Measurements from ENCODE around the gene CADM2.
A peak's percentile ranks its signal among the peaks of the same experiment; 100 is the strongest.
"Not testable (repeated sequence)": the region's sequence is repeated elsewhere in the genome, so short reads cannot be mapped to it uniquely, and the experiment has no call there.

Gene CADM2

DNA sequence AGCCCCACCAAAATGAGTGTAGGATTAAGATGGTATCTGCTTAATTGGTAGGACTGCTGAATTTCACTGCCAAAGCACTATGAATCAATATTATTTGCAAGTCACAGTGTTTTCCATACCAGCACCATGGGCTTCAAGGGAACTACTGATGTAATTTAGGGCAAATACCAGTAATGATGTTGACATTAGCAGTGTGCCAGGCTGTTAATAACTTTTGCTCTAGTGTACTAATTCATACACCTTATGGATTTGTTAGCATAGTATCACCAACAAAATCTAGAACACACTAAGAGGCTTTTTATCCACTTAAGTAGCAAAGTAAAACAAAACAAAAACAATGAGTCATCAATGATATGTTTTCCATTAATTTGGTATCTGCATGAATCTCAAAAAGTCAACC, 888.2 kb downstream of the CADM2 start:
- DNase-seq: no peak

DNA sequence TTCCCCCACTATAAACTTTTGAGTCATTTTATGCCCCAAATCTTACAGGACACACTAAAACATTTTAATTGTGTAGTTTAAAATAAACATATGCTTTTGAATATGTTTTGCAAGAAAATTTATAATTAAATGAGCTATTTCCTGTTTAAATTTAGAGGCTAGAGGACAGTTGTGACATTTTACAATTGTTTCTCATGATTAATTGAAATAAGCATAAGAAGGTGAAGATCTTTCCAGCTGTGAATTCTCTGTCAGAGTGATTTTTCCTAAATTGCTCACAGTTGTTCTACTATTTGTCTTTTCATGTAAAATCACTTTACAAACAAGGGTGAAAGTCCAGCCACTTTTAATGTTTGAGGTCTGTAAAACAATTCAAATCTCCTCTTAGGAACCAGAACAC, 892.3 kb downstream of the CADM2 start:
- no peak for DNase-seq

DNA sequence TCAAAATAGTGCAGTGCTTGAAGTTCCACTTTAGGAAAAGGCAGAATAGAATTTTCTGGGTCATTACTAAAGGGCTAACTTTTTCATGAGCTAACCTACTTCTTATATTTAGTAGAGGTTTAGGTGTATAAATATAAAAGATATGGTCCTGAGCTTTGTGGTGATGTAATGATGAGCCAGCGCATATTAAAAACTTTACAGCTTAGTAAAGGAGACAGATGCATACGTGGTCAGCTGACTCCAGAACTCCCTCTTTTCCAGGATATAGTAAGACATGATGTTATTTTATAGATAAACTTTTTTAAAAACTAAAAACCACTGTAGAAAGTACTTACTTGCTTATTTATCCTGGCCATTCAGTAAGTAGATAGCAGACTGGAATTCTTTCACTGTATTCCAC, 895.0 kb downstream of the CADM2 start:
- DNase-seq: no peak

DNA sequence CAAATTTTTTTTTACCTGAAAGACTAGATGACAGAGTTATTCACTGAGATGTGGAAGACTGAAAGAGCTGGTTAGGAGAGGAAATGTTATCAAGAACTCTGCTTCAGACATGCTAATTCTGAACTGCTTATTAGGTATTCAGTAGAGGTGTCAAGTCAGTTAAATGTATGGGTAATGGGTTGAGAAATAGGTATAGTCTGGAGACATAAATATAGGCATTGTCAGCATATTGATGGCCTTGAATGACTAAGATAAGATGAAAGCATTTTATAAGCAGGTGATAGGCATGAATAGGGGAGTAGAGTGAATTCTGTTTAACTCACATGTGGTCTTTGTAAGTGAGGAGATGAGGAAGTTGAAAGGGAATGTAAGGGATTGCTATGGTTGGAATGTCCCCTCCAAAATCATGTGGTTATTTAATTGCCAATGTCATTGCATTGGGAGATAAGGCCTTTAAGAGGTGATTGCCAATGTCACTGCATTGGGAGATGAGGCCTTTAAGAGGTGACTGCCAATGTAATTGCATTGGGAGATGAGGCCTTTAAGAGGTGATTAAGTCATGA, 904.2 kb downstream of the CADM2 start:
- no peak for DNase-seq

DNA sequence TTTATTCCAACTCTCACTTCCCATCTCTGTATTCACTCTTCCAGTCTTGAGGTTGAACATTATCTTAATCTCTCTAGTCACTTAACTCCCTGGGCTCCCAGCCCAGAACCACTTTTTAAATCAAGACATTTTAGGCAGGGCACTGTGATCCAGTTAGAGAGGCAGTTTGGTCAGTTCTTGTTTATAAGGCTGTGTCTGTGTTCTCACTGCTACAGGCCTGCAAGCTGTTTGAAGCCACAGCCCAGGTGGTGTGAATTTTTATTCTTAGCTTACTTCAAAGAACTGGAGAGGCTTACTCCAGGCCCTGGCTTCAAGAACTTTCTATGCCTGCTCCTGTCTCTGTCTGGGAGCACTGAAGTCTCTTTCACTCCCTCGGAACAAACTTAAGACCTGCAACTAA, 906.1 kb downstream of the CADM2 start:
- DNase-seq: no peak

DNA sequence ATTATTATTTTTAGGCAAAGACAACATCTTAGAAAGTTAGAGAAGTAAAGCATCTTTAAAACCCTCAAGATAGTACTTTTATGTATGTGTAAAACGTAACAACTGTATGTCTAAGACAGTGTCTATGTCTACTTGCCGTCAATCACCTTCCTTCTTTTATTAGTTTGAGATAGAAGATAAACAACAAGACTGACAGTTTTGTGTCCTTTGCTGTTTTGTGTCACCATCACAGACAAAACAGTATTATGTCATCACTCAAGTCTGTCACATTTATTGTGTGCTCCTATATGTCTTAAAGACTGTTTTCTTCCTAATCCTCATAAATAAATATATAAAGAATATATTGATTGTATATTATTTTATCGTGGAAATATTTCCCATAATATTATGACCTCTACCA, 908.3 kb downstream of the CADM2 start:
- no peak for DNase-seq

DNA sequence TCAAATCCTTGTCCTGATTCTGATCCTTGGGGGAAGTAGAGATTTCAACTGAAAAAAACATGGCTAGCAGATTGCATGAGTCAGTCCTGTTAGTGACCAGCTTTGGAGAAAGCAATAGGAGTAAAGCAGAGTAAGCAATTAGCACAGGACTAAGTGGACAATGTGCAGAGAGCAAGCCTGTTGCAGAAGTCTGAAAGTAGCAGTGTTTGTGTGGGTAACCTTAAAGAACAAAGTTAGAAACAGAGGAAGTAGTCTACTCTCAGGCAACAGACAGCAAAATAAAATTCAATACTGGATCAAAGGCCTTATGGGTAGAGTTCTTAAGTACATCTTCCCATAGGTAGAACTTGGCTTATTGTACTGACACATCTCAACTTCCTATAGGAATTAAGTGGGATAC, 916.8 kb downstream of the CADM2 start:
- no peak for DNase-seq

DNA sequence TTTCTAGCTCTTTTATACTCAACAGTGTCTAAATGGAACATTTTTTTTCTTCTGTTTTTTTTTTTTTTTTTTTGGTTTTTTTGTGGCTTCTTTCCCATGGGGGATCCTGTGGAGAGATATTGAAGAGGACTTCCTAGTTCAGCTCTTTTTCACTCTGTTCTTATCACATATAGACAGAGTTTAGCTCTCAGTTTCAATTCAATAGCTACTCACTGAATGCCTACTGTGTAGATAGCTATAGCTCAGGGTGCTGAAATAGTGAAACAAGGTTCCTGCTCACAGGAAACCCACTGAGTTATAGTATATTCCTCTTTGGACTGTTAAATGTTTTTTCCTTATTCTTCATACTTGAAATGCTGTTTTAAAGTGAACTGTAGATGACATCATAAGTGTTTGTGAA, 918.8 kb downstream of the CADM2 start:
- no peak for DNase-seq

DNA sequence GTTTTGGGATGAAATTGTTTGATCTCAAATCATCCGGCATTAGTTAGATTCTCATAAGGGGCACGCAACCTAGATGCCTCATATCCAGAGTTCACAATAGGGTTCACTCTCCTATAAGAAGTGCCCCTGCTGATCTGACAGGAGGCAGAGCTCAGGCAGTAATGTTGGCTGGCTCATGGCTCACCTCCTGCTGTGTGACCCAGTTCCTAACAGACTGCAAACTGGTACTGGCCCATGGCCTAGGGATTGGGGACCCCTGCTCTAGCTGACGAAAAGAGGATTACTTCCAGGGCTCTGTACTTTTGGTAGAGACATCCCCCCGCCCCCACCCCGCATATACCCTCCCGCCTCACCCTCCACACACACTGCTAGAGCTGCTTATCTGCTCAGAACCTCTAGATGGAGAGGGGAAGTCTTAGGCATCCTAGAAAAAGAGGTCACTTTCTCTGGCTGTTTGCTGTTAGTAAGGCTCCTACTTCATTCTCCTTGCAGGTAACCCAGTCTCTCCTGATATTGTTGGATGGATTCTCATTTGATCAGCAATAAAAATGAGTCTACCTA, 923.1 kb downstream of the CADM2 start:
- no peak for DNase-seq

DNA sequence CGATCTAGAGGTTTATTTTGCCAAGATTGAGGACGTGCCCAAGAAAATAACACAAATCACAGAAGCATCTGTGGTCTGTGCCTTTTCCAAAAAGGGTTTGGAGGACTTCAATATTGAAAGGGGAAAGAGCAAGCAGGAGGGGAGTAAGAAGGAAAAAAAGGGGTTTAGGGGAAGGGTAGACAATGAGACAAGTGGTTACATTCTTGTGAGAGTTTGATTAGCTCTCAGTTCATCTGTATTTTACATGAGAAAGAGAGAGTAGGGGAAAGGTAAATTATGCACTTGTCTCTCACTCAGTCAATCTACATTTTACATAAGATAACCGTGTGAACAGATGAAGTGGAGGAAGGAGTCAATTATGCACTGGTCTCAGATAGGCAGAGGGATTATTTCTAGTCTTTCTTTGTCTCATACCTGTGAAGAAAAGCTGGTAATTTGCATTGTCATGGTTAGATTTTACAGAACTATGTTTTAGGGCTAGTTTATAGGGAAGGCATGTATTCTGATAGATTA, 931.3 kb downstream of the CADM2 start:
- no peak for DNase-seq

DNA sequence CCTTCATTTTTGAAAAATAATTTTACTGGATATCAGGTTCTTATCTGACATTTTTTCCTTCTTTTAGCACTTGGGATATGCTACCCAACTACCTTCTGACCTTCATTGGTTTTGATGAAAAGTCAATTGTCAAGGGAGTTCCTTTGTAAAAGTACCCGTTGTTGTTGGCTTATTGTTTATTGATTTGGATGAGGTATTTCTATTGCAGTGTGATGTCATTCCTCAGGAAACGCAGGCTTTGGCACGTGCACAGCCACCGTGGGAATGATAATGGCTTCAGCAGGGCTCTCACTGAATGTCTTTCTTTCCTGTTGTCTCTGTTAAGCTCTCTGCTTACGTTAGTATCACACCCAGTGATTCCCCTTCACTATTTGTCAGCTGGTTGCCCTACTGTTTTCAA, 944.6 kb downstream of the CADM2 start:
- DNase-seq: no peak

DNA sequence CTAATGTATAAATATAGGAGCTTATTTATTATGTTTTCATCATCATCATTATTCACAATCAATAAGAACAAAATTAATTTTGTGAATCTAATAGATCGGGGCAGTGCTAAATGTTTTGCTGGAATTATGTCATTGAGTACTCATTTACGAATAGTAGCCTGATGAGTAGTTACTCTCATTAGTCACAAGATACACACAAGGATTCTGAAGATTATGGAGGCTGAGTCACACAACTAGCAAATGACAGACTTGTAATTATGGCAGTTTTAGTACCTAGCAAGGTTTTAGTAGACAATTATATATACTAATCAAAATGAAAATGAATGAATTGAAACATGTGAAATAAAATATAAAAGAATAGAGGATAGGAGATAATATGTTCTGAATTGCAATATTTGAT, 954.2 kb downstream of the CADM2 start:
- no peak for DNase-seq

DNA sequence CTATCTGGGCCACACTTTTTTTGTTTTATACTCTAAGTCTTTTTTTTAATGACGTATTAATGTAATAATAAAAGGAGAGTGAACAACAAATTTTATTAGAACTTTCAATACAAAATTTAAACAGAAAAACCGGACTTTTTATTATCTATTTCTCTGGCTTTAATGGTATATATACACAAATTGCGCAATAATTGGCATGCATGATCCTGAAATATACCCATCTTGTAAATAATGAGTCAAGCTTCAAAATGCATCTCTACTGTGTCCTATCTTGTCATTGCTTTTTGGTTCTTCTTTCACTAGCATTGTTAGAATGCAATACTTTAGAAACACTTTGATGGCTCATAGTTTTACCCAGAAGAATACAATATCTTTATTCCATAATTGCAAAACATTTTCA, 963.6 kb downstream of the CADM2 start:
- DNase-seq: no peak

DNA sequence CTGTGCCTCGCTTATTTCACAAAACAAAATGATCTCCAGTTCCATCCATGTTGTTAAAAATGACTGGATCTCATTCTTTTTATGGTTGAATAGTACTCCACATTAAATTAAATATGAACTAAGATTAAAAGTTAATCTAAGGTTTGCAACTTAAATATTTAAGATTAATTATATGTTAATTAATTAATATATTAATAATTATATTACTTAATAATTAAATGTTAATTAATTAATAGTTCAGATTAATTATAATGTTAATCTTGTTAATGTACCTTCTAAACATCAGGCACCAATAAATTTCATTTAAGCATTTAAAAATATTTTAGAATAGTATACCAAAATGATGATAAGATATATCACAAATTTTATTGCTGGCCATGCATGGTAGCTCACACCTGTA, 971.9 kb downstream of the CADM2 start:
- DNase-seq: no peak

DNA sequence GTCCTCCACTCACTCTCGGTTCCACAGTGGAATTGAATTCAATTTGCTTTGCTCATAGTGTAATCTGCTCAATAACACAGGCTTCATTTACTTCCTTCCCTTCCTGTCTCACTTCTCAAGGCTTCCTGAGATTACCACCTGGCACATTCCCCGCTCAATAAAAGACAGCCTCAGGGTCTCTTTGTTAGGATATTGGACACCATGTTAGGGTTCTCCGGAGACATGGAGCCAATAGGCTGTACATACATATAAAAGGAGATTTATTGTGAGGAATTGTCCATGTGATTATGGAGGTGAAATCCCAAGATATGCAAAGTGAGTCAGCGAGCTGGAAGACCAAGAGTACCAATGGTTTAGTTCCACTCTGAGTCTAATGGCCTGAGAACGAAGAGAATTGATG, 974.5 kb downstream of the CADM2 start:
- DNase-seq: no peak

DNA sequence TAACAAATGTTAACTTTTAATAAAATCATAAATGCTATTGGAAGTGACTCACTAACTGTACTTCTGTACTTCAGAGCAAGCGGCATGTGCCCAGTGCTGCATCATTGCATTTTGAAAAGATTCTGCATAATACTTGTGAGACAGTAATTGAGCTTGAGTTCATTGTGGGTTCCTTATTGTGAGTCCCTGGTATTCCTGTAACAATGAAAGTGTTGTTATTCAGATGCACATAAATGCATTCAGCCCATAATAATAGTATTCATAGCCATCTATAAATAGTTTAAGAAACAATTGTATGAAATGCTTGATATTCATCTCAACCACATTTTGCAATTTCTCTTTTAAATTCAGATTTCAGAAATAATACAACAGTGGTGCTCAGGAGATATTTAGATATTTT, 976.4 kb downstream of the CADM2 start:
- no peak for DNase-seq

DNA sequence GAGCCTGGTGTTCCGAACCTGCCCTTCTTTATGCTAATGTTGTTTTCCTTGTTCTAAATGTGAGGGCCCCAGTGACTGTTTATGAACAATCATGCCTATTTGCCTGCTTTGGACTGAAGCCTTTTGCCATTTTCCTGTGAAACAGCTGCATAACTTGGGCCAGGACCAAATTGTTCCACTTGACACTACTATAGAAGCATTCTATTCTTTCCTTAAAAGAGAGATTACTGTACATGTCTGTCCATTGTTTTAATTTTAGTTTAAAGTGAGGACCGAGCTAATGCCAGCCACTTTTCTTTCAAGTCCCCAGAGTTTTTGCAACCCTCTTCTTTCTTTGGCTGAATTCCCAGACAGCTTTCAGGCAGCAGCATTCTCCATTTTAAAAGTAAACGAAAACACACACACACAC, 980.3 kb downstream of the CADM2 start:
- DNase-seq: no peak

DNA sequence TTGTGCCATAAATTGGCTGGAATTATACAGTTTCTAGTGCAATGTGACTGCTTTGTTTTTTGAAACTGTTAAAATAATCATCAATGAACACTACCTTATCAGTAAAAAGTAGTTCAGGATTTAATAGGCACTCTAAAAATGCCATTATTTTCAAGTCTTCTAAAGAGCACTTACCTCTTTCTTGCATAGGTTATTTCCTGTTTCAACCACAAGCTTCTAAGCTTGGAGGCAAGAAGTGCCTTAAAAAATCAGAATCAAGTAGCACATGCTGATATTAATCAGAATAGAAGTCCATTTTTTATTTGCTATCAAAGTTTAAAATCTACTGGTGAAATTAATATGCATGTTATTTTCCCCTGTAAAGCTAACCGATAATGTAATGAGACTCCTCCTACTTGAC, 991.6 kb downstream of the CADM2 start:
- no peak for DNase-seq

DNA sequence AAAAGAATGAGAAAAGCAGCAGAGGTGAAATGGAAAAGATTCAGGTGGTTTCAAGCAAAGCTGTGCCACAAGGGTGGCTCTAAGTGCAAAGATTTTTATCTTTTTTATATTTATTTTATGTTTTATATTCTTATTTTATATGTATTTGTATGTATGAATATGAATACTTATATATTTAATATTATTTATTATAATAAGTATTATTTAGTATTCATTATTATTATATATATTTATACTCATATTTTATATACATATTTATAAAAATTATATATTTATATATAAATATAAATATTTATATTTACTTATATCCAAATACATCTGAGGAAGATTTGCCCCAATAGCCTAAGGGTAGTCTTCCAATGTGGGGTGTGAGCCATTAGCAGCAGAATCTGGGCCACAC, 1002.0 kb downstream of the CADM2 start:
- no peak for DNase-seq

DNA sequence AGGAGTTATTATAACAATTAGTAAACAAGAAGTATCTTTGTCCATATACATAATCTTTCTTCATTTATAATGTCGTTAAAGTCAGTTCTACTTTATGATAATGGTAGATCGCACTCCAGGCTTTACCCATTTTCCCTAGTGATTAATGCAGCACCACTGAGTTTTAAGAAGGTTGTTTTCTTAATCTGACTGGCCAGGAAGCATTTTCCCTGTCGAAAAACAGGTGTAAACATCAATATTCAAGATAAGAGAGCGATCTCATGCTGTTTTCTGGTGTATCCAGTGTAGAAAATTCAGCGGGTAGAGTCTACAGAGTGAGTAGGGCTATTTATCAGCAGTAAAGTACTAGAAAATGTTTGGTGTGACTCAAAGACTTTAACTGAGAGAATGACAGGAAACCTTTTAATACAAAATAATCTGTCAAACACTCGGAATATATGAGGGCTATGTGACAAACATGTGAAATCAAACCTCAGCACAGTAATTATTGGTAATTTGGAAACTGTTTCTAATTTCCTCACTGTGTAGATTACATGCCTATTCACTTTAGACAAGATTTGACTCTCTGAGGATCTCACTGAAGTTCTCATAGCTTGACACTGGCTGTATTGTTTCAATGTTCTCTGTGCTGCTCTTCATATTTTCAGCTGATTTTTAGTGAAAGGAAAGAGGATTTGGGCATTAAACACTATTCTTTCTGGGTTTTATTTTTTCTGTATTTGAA, 1019.0 kb downstream of the CADM2 start:
- no peak for DNase-seq

DNA sequence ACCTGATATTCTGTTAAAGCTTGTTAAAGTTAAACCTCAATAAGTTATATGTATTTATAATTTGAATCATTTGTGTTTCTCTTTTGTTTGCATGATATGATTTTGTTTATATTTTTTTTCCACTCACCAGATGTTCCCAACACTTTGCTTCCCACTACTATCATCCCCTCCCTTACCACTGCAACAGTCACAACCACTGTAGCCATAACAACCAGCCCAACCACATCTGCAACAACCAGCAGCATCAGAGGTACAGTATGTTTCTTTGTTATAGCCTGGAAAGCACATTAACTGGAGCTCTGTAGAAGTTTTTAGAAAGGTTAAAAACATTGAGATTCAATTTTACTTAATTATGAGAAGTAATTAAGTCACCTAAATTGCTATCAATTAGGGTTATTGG, 1020.2 kb downstream of the CADM2 start:
- no peak for DNase-seq

DNA sequence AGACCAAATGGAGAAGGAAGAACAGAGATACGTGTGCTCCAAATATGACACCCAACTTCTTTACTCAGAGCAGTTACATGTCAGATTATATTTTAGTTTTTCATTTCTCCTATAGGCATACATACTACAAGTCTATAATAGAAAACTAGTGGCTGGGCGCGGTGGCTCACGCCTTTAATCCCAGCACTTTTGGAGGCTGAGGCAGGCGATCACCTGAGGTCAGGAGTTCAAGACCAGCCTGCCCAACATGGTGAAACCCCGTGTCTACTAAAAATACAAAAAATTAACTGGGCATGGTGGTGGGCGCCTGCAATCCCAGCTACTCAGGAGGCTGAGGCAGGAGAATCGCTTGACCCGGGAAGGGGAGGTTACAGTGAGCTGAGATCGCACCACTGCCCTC, 1030.8 kb downstream of the CADM2 start:
- not testable (repeated sequence) for DNase-seq

DNA sequence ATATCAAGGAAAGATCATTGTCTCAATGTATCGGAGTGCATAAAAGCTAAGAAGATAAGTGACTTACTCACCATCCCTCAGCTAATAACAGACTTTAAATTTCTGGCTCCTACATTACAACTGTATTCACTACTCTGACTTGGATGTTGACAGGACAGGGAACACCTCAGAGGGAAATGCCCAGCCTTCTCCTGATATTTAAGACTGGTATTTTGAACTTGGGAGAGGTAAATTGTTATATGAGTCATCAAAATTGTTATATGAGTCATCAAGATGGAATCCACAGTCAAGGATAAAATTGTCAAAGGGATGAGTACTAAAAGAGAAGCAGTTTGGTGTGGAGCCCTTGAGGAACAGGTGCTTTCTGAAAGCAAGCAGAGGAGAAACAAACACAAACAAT, 1070.8 kb downstream of the CADM2 start:
- DNase-seq: peak; percentile 5

DNA sequence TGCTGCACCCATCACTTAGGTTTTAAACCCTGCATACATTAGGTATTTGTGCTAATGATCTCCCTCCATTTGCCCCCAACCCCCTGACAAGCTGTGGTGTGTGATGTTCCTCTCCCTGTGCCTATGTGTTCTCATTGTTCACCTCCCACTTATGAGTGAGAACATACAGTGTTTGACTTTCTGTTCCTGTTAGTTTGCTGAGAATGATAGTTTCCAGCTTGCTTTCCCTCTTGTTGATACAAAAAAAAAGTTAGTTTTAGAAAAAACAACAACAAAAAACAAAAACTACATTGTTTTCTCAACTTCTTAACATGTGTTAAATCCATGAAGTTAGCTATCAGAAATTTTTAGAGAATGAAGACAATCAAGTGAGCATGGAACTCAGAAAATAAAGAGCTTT, 1079.1 kb downstream of the CADM2 start:
- DNase-seq: no peak
